GM19239 (cell line): Measurements from ENCODE around the gene OR13C8.
"Not testable (repeated sequence)": the region's sequence is repeated elsewhere in the genome, so short reads cannot be mapped to it uniquely, and the experiment has no call there.

ENCODE experiments used
- DNase-seq: peaks from one replicate; pipeline ENCODE4 v3.0.0; 2011; ENCODE audit warnings: low spot score; ENCODE audit not compliant: insufficient read length
- FAIRE-seq: peaks from 2 replicates; lab custom pipeline; 2011; peaks lifted over from hg19 to GRCh38; lab: Jason Lieb, UNC

OR13C8 gene

GRCh38 chr9:104568868-104569267, at the start of gene OR13C8:
Gene OR13C8, plus strand, starts transcription at chr9:104569168. Its CDS starts 0 bp downstream, at chr9:104569168.
- FAIRE-seq, result no peak
- DNase-seq, result no peak

- not testable (repeated sequence) for DNase-seq
Observed at GRCh38 chr9:104520241-104520640, 48.7 kb upstream of the OR13C8 start.

GRCh38 chr9:104527109-104527508, 41.9 kb upstream of the OR13C8 start, which contains the start of gene OR13C4:
Gene OR13C4, minus strand, starts transcription at chr9:104527209. Its CDS starts 0 bp downstream, at chr9:104527209.
- DNase-seq (no peak), FAIRE-seq (no peak)

More at GRCh38 chr9:104520241-104520640, 48.7 kb upstream of the OR13C8 start:
- not testable (repeated sequence) for FAIRE-seq

- DNase-seq, result no peak
- no peak for FAIRE-seq
Observed at GRCh38 chr9:104536756-104537155, 32.2 kb upstream of the OR13C8 start, which contains the start of gene OR13C3. Gene OR13C3, minus strand, starts transcription at chr9:104536856. Its CDS starts 133 bp downstream, at chr9:104536723.

- FAIRE-seq (no peak), DNase-seq (no peak)
Observed at GRCh38 chr9:104539275-104539674, 29.7 kb upstream of the OR13C8 start.

GRCh38 chr9:104544644-104545043, 24.3 kb upstream of the OR13C8 start:
- no peak for DNase-seq
- no peak for FAIRE-seq

- FAIRE-seq (no peak), DNase-seq (no peak)
Observed at GRCh38 chr9:104553261-104553660, 15.7 kb upstream of the OR13C8 start.

- DNase-seq, result no peak
- FAIRE-seq, result no peak
Observed at GRCh38 chr9:104555521-104555920, 13.4 kb upstream of the OR13C8 start.

- no peak for FAIRE-seq
- DNase-seq, result no peak
Observed at GRCh38 chr9:104556830-104557634, 11.9 kb upstream of the OR13C8 start.

GRCh38 chr9:104564358-104564757, 4.6 kb upstream of the OR13C8 start:
- no peak for FAIRE-seq

GRCh38 chr9:104572612-104573011, 3.6 kb downstream of the OR13C8 start:
- DNase-seq (no peak), FAIRE-seq (no peak)

More at GRCh38 chr9:104564358-104564757, 4.6 kb upstream of the OR13C8 start:
- no peak for DNase-seq

- no peak for DNase-seq
- no peak for FAIRE-seq
Observed at GRCh38 chr9:104575456-104575855, 6.5 kb downstream of the OR13C8 start.

GRCh38 chr9:104577263-104577662, 8.3 kb downstream of the OR13C8 start:
- FAIRE-seq (no peak), DNase-seq (no peak)

- FAIRE-seq (no peak), DNase-seq (no peak)
Observed at GRCh38 chr9:104580562-104580961, 11.6 kb downstream of the OR13C8 start.

GRCh38 chr9:104586496-104587180, 17.7 kb downstream of the OR13C8 start:
- FAIRE-seq, result no peak
- no peak for DNase-seq

GRCh38 chr9:104589626-104590025, 20.7 kb downstream of the OR13C8 start:
- DNase-seq, result no peak
- FAIRE-seq, result no peak

- not testable (repeated sequence) for DNase-seq, FAIRE-seq
Observed at GRCh38 chr9:104598749-104599148, 29.8 kb downstream of the OR13C8 start.

GRCh38 chr9:104599313-104599712, 30.3 kb downstream of the OR13C8 start, which contains the start of gene OR13C5:
Gene OR13C5, minus strand, starts transcription at chr9:104599413. Its CDS starts 0 bp downstream, at chr9:104599413.
- not testable (repeated sequence) for FAIRE-seq, DNase-seq

GRCh38 chr9:104604801-104605200, 35.8 kb downstream of the OR13C8 start:
- no peak for DNase-seq
- FAIRE-seq, result no peak

GRCh38 chr9:104605527-104605926, 36.6 kb downstream of the OR13C8 start, which contains the start of gene OR13C2:
Gene OR13C2, minus strand, starts transcription at chr9:104605627. Its CDS starts 0 bp downstream, at chr9:104605627.
- FAIRE-seq, result not testable (repeated sequence)

GRCh38 chr9:104606152-104606551, 37.2 kb downstream of the OR13C8 start:
- DNase-seq (no peak), FAIRE-seq (no peak)

More at GRCh38 chr9:104605527-104605926, 36.6 kb downstream of the OR13C8 start, which contains the start of gene OR13C2:
- not testable (repeated sequence) for DNase-seq
